ENCODE measurements around the gene CEP20. TPM values are rescaled to one million over a fixed set of nuclear protein-coding genes. Genes with fewer than 3 reads are reported as not detected.

Gene CEP20
- polyA plus RNA-seq, 1 of the 3 experiments (the other 2 are of a cell fraction): 14.8 TPM

DNA sequence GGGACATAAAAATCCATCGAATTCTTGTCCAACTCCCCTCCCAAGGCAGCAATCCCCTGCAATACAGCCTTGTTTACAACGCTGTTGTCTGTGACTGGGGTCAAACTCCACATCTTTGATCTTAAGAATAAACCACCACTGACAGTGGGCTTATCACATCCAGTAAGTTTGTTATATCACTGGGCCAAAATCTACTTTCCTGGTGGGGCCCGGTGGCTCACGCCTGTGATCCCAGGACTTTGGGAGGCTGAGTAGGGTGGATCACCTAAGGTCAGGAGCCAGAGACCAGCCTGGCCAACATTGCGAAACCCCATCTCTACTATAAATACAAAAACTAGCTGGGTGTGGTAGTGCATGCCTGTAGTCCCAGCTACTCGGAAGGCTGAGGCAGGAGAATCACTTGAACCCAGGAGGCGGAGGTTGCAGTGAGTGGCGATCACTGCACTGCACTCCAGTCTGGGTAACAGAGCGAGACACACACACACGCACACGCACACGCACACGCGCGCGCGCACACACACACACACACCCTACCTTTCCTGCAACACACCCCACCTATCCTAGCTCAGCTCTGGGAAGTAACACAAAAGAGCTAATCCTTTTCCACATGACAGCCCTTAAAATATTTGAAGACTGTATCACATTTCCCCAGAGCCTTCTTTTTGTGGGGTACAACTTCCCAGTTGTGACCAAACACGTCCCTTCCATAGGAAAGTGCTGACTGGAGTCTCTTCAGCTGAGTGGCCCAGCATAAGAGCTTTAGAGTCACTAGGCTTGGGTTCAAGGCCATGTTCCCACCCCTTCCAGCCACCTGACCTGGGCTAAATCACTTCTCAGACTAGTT, 40.1 kb upstream of the CEP20 start:
- H3K9me2 ChIP-seq: no peaks in the 10 kb centered on the region
- WGBS (ENCODE audit: low lambda C conversion rate): 91% methylated on average over 15 of the region's 18 CpGs
- H3K27me3 ChIP-seq (ENCODE audit: insufficient read depth): no peaks in the 10 kb centered on the region
- H3K79me2 ChIP-seq (ENCODE audit: insufficient read depth): no peaks in the 10 kb centered on the region
- TF ChIP-seq USF1 (IDR thresholded peaks at IDR 0.05; ENCODE audit: borderline replicate concordance, low read depth) (no peak), SIN3A (IDR thresholded peaks at IDR 0.05; ENCODE audit: borderline replicate concordance, low read depth, low read length) (no peak), FOXM1 (IDR thresholded peaks at IDR 0.05; ENCODE audit: low read depth) (no peak), FOSL2 (IDR thresholded peaks at IDR 0.05; ENCODE audit: borderline replicate concordance, low read depth) (no peak)
- TF ChIP-seq, protein P1, sequence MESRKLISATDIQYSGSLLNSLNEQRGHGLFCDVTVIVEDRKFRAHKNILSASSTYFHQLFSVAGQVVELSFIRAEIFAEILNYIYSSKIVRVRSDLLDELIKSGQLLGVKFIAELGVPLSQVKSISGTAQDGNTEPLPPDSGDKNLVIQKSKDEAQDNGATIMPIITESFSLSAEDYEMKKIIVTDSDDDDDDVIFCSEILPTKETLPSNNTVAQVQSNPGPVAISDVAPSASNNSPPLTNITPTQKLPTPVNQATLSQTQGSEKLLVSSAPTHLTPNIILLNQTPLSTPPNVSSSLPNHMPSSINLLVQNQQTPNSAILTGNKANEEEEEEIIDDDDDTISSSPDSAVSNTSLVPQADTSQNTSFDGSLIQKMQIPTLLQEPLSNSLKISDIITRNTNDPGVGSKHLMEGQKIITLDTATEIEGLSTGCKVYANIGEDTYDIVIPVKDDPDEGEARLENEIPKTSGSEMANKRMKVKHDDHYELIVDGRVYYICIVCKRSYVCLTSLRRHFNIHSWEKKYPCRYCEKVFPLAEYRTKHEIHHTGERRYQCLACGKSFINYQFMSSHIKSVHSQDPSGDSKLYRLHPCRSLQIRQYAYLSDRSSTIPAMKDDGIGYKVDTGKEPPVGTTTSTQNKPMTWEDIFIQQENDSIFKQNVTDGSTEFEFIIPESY (IDR thresholded peaks at IDR 0.05; ENCODE audit: borderline replicate concordance, low read depth): no peak
- no peak overlapping the region for H3K4me2 ChIP-seq
- no peaks in the 10 kb centered on the region for H3K36me3 ChIP-seq (replicated peaks in 1 of 2; ENCODE audit: control insufficient read depth in 1 of 2, insufficient read depth in 2 of 2, low read length in 1 of 2)
- no peak for DNase-seq
- CTCF ChIA-PET: no interaction called here
- POLR2A ChIA-PET: no interaction called here
- H3K4me1 ChIP-seq (ENCODE audit: control insufficient read depth in 1 of 2, insufficient read depth in 2 of 2, low read depth in 1 of 2, low read length in 1 of 2): no peaks in the 10 kb centered on the region
- H3K27ac ChIP-seq (ENCODE audit: low read depth in 2 of 2, low read length in 1 of 2): no peak overlapping the region
- H3F3A ChIP-seq (replicated peaks; ENCODE audit: insufficient read depth): no peaks in the 10 kb centered on the region
- no peak overlapping the region for H3K4me3 ChIP-seq (ENCODE audit: low read depth in 2 of 2, low read length in 1 of 2)
- no peaks in the 10 kb centered on the region for H4K20me1 ChIP-seq (ENCODE audit: insufficient read depth)
- H2AFZ ChIP-seq (ENCODE audit: low read depth): no peak overlapping the region
- no peaks in the 10 kb centered on the region for H3K9me3 ChIP-seq
- H3K9ac ChIP-seq: no peak overlapping the region

DNA sequence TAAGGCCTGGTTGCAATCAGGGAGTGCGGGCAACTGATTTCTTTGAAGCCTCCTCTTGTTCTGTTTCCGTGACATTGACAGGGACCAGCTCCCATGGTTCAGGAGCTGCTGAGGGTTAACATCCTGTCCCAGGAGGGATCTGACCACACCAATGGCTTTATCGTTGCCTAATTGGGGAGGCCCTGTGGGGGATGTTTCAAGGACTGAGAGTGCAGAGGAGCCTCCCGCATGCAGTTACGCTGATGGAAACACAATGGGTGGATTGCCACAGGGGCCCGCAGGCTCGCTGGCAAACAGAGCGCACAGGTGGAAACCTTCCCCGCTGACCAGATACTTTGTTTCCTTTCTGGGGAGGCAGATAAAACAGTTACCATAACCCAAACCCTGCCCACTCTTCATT, 37.2 kb upstream of the CEP20 start:
- 87% methylated on average over 9 of the region's 9 CpGs for WGBS (ENCODE audit: low lambda C conversion rate)

More for the DNA sequence above, 37.2 kb upstream of the CEP20 start:
- H3K79me2 ChIP-seq (ENCODE audit: insufficient read depth): no peaks in the 10 kb centered on the region
- DNase-seq: no peak
- H3K27ac ChIP-seq (ENCODE audit: low read depth in 2 of 2, low read length in 1 of 2): no peak overlapping the region
- ChIA-PET CTCF (interaction anchor here (1.2 kb wide), 1 partner anchor 51 kb away, joined by 3 read pairs; no protein-coding TSS in a partner anchor), POLR2A (no interaction called here)
- no peak overlapping the region for H3K9ac ChIP-seq
- H3K4me2 ChIP-seq: no peak overlapping the region
- TF ChIP-seq, protein P2, sequence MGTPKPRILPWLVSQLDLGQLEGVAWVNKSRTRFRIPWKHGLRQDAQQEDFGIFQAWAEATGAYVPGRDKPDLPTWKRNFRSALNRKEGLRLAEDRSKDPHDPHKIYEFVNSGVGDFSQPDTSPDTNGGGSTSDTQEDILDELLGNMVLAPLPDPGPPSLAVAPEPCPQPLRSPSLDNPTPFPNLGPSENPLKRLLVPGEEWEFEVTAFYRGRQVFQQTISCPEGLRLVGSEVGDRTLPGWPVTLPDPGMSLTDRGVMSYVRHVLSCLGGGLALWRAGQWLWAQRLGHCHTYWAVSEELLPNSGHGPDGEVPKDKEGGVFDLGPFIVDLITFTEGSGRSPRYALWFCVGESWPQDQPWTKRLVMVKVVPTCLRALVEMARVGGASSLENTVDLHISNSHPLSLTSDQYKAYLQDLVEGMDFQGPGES (IDR thresholded peaks at IDR 0.05; ENCODE audit: low read depth, low read length): no peak
- TF ChIP-seq NRF1 (IDR thresholded peaks at IDR 0.05; ENCODE audit: low read depth, low read length) (no peak), GABPA (IDR thresholded peaks at IDR 0.05; ENCODE audit: low read depth) (no peak), MEF2A (IDR thresholded peaks at IDR 0.05; ENCODE audit: borderline replicate concordance, low read depth) (no peak), ELF1 (IDR thresholded peaks at IDR 0.05) (no peak), MXI1 (IDR thresholded peaks at IDR 0.05; ENCODE audit: low read depth, low read length) (no peak), TEAD4 (IDR thresholded peaks at IDR 0.05; ENCODE audit: borderline replicate concordance, insufficient read depth) (no peak)
- H2AFZ ChIP-seq (ENCODE audit: low read depth): no peak overlapping the region
- H3K9me3 ChIP-seq: no peaks in the 10 kb centered on the region
- peaks cover under 1% of the 10 kb centered on the region for H3F3A ChIP-seq (replicated peaks; ENCODE audit: insufficient read depth)
- H3K27me3 ChIP-seq (ENCODE audit: insufficient read depth): no peaks in the 10 kb centered on the region
- no peaks in the 10 kb centered on the region for H3K9me2 ChIP-seq
- H3K36me3 ChIP-seq (replicated peaks in 1 of 2; ENCODE audit: control insufficient read depth in 1 of 2, insufficient read depth in 2 of 2, low read length in 1 of 2): no peaks in the 10 kb centered on the region
- H4K20me1 ChIP-seq (ENCODE audit: insufficient read depth): no peaks in the 10 kb centered on the region
- H3K4me3 ChIP-seq (ENCODE audit: low read depth in 2 of 2, low read length in 1 of 2): no peak overlapping the region
- no peaks in the 10 kb centered on the region for H3K4me1 ChIP-seq (ENCODE audit: control insufficient read depth in 1 of 2, insufficient read depth in 2 of 2, low read depth in 1 of 2, low read length in 1 of 2)
